A549 (cell line): ENCODE data around the gene GBP7. TPM values are rescaled to one million over a fixed set of nuclear protein-coding genes. Genes with fewer than 3 reads are reported as not detected.

Source experiments
- ATAC-seq, 2 experiments: fragments of 200-7000 bp in 1 of 2; fragments of >200 bp in 1 of 2; cut with Nextera tagmentation in 1 of 2; cut with Tn5 transposase in 1 of 2; 3 replicates each; pipeline versions ENCODE4 v1.8.0 to v1.9.1; 2018 to 2020; ENCODE audit warnings: mild to moderate bottlenecking in 1 of 2, moderate library complexity in 1 of 2
- CTCF ChIA-PET: fragments of 300-600 bp; sonication (Branson Sonifier 250); formaldehyde crosslinking; extraction: SDS; loops from one replicate; lab custom pipeline; 2021; ENCODE audit warnings: antibody characterized with exemption, inconsistent platforms; lab: Yijun Ruan, JAX
- POLR2A ChIA-PET: fragments of 350-600 bp; formaldehyde crosslinking; extraction: SDS; loops from one replicate; lab custom pipeline; 2021; ENCODE audit warnings: antibody characterized with exemption, inconsistent platforms; lab: Yijun Ruan, JAX
- DNase-seq, 2 experiments: peaks; one replicate each; pipeline versions ENCODE4 v3.0.0 to v3.0.0-alpha.2; 2011 to 2016; ENCODE audit warnings: low read depth in 1 of 2, low spot score in 1 of 2
- FAIRE-seq: peaks from 2 replicates; lab custom pipeline; 2011; peaks lifted over from hg19 to GRCh38; lab: Jason Lieb, UNC
- H3K27ac ChIP-seq, 2 experiments: fragments of >200 bp; sonication (Bioruptor Twin); formaldehyde crosslinking; 3 replicates each; pipeline ENCODE4 v1.5.1; 2016 to 2017
- H3K4me1 ChIP-seq: fragments of >200 bp; sonication (Bioruptor Twin); formaldehyde crosslinking; 3 replicates; pipeline ENCODE4 v1.6.1; 2016
- H3K4me2 ChIP-seq: fragments of >200 bp; sonication (Bioruptor Twin); formaldehyde crosslinking; 3 replicates; pipeline ENCODE4 v1.6.1; 2016
- H3K4me3 ChIP-seq: fragments of >200 bp; sonication (Bioruptor Twin); formaldehyde crosslinking; 3 replicates; pipeline ENCODE4 v1.5.1; 2016
- H3K9me3 ChIP-seq: fragments of >200 bp; sonication (Bioruptor Twin); formaldehyde crosslinking; 3 replicates; pipeline ENCODE4 v1.6.1; 2016
- CBX2 ChIP-seq: fragments of 200-600 bp; sonication (generic); IDR thresholded peaks from 2 replicates; pipeline ENCODE4 v1.6.1; 2016; ENCODE audit warnings: low read depth, mild to moderate bottlenecking, borderline replicate concordance
- CBX8 ChIP-seq: fragments of 200-600 bp; sonication (generic); IDR thresholded peaks from 2 replicates; pipeline ENCODE4 v1.6.1; 2016
- CHD4 ChIP-seq: fragments of 200-600 bp; sonication (generic); IDR thresholded peaks from 2 replicates; pipeline ENCODE4 v1.6.1; 2016; ENCODE audit warnings: antibody characterized with exemption, mild to moderate bottlenecking, borderline replicate concordance
- CTCF ChIP-seq: fragments of >200 bp; sonication (Bioruptor Twin); formaldehyde crosslinking; IDR thresholded peaks from 3 replicates; pipeline ENCODE4 v1.5.1; 2016
- E2F6 ChIP-seq: IDR thresholded peaks from 2 replicates; pipeline ENCODE4 v1.6.1; 2012; ENCODE audit warnings: low read depth, borderline replicate concordance
- ESRRA ChIP-seq: fragments of 150-350 bp; IDR thresholded peaks from 2 replicates; pipeline ENCODE4 v1.6.1; 2014; ENCODE audit warnings: mild to moderate bottlenecking, low read length, borderline replicate concordance
- HEYL ChIP-seq: fragments of 250-450 bp; sonication (Bioruptor Pico); IDR thresholded peaks from 2 replicates; pipeline ENCODE4 v1.8.0; 2021; ENCODE audit warnings: mild to moderate bottlenecking, moderate library complexity
- HOXA7 ChIP-seq: fragments of 250-450 bp; sonication (Bioruptor Pico); IDR thresholded peaks from 2 replicates; pipeline ENCODE4 v1.5.0; 2020; ENCODE audit warnings: mild to moderate bottlenecking, moderate library complexity
- JUN ChIP-seq, 2 experiments: fragments of >200 bp; sonication (Bioruptor Twin); formaldehyde crosslinking; IDR thresholded peaks; 2 replicates in 1 of 2; 3 replicates in 1 of 2; pipeline ENCODE4 v1.6.1; 2016 to 2017
- JUNB ChIP-seq: fragments of >200 bp; sonication (Bioruptor Twin); formaldehyde crosslinking; IDR thresholded peaks from 2 replicates; pipeline ENCODE4 v1.6.1; 2016
- KDM5A ChIP-seq: fragments of 200-600 bp; sonication (generic); IDR thresholded peaks from 2 replicates; pipeline ENCODE4 v1.6.1; 2016; ENCODE audit warnings: antibody characterized with exemption, mild to moderate bottlenecking
- MAFK ChIP-seq: fragments of 450-650 bp; IDR thresholded peaks from 2 replicates; pipeline ENCODE4 v1.6.1; 2014; ENCODE audit not compliant: partially characterized antibody
- MAZ ChIP-seq: fragments of 150-350 bp; IDR thresholded peaks from 2 replicates; pipeline ENCODE4 v1.6.1; 2014; ENCODE audit warnings: antibody characterized with exemption, low read depth, low read length, borderline replicate concordance
- MYC ChIP-seq: IDR thresholded peaks from 2 replicates; pipeline ENCODE4 v1.6.1; 2012; ENCODE audit warnings: mild to moderate bottlenecking, inconsistent platforms, low read length, improper control_type of control experiment, borderline replicate concordance
- NPAS2 ChIP-seq: fragments of 250-450 bp; sonication (Bioruptor Pico); IDR thresholded peaks from 2 replicates; pipeline ENCODE4 v1.8.0; 2022; ENCODE audit warnings: mild to moderate bottlenecking, moderate library complexity, borderline replicate concordance
- RCOR1 ChIP-seq: fragments of 150-350 bp; IDR thresholded peaks from 2 replicates; pipeline ENCODE4 v1.6.1; 2014; ENCODE audit warnings: antibody characterized with exemption, low read length, low read depth
- REST ChIP-seq: fragments of 200-600 bp; sonication (generic); IDR thresholded peaks from 2 replicates; pipeline ENCODE4 v1.6.1; 2016; ENCODE audit warnings: antibody characterized with exemption, mild to moderate bottlenecking, moderate library complexity
- SREBF2 ChIP-seq: fragments of 450-650 bp; IDR thresholded peaks from 2 replicates; pipeline ENCODE4 v1.6.1; 2014; ENCODE audit warnings: mild to moderate bottlenecking, moderate library complexity
- ZFP36 ChIP-seq: fragments of 450-650 bp; IDR thresholded peaks from 2 replicates; pipeline ENCODE4 v1.6.1; 2014; ENCODE audit warnings: borderline replicate concordance; ENCODE audit not compliant: partially characterized antibody
- WGBS: methylation state at CpG from one replicate; pipeline ENCODE4 v1.1.6; 2017; ENCODE audit errors: missing lambda C conversion rate; 5-methylcytosine and 5-hydroxymethylcytosine counted together
- polyA plus RNA-seq, 4 experiments: library from polyadenylated mRNA; depleted of rRNA in 3 of 4; stranded (reverse); fragments of >200 nt; fragmentation: RNase III in 1 of 4; extraction: RNeasy Plus Mini Kit Qiagen cat#74134 plus additional on column Dnase treatment in 1 of 4; gene quantifications; 2 replicates in 3 of 4; 3 replicates in 1 of 4; pipeline ENCODE4 v1.2.3, GENCODE V29; 2011 to 2017

GBP7 gene
- polyA plus RNA-seq, 2 of the 4 experiments (the other 2 are of a cell fraction) = not detected

- no peak for DNase-seq
- 39% methylated on average over 4 of the region's 4 CpGs for WGBS
- H3K4me3 ChIP-seq = no peak overlapping the region
- H3K4me1 ChIP-seq = no peaks in the 10 kb centered on the region
- H3K27ac ChIP-seq = no peak overlapping the region
- no peak overlapping the region for H3K4me2 ChIP-seq
- no peaks in the 10 kb centered on the region for H3K9me3 ChIP-seq
- POLR2A ChIA-PET = no interaction called here
- no peak for FAIRE-seq
- CTCF ChIA-PET = no interaction called here
- TF ChIP-seq MAFK (peak; percentile 85), MYC (no peak)
- ATAC-seq = no peak
These were observed 5.4 kb downstream of the GBP7 start for GRCh38 chr1:89170170-89171066.

GRCh38 chr1:89169166-89169565 is 6.6 kb downstream of the GBP7 start:
- no peaks in the 10 kb centered on the region for H3K4me1 ChIP-seq
- no peak for DNase-seq
- ChIA-PET POLR2A (no interaction called here), CTCF (no interaction called here)
- H3K27ac ChIP-seq = no peak overlapping the region
- no peaks in the 10 kb centered on the region for H3K9me3 ChIP-seq
- 0% methylated on average over 2 of the region's 2 CpGs for WGBS
- FAIRE-seq = no peak
- H3K4me3 ChIP-seq = no peak overlapping the region
- H3K4me2 ChIP-seq = no peak overlapping the region
- no peak for ATAC-seq
- TF ChIP-seq CTCF (no peak), CBX8 (no peak), MAZ (no peak), JUN (IDR thresholded peaks at IDR 0.05) (no peak), SREBF2 (no peak), RCOR1 (no peak), JUNB (no peak), HEYL (CRISPR knock-in tag) (no peak), E2F6 (no peak), HOXA7 (CRISPR knock-in tag) (no peak), CBX2 (no peak), ZFP36 (no peak), MYC (no peak), NPAS2 (CRISPR knock-in tag) (no peak), CHD4 (no peak), ESRRA (no peak)

GRCh38 chr1:89167590-89168230 is 8.1 kb downstream of the GBP7 start:
- TF ChIP-seq REST = no peak
- TF ChIP-seq HOXA7 (CRISPR knock-in tag) = no peak
- TF ChIP-seq KDM5A = no peak
- POLR2A ChIA-PET = no interaction called here
- no peaks in the 10 kb centered on the region for H3K4me1 ChIP-seq
- no peak overlapping the region for H3K4me3 ChIP-seq
- ATAC-seq (no peak), FAIRE-seq (no peak), DNase-seq (no peak)
- no peak overlapping the region for H3K4me2 ChIP-seq
- CTCF ChIA-PET = no interaction called here
- WGBS = 2% methylated on average over 2 of the region's 2 CpGs
- no peak overlapping the region for H3K27ac ChIP-seq
- H3K9me3 ChIP-seq = no peaks in the 10 kb centered on the region
